Lower leg skin (tissue), 4 donors: ENCODE measurements around the gene NECTIN1. TPM values are rescaled to one million over a fixed set of nuclear protein-coding genes. Genes with fewer than 3 reads are reported as not detected.

Experiments used
- DNase-seq, 2 donors: peaks; one replicate each; pipeline ENCODE4 v3.0.0-alpha.2; 2019; ENCODE audit warnings: low spot score in 2 of 2
- H3K4me3 ChIP-seq: fragments of 200-600 bp; sonication (generic); 2 replicates; pipeline ENCODE4 v1.5.1; 2017; ENCODE audit warnings: mild to moderate bottlenecking, low read depth; ENCODE audit not compliant: poor library complexity, severe bottlenecking
- POLR2A ChIP-seq, 2 donors: fragments of 450-650 bp; IDR thresholded peaks; one replicate each; pipeline ENCODE4 v1.6.1; 2016 to 2017; ENCODE audit warnings: antibody characterized with exemption in 2 of 2, mild to moderate bottlenecking in 1 of 2, moderate library complexity in 1 of 2
- WGBS, 2 donors: methylation state at CpG; one replicate each; pipeline ENCODE4 v1.1.5; 2018; 5-methylcytosine and 5-hydroxymethylcytosine counted together
- intact Hi-C: fragments of 100-400 bp; cut with DNase I; formaldehyde crosslinking; loops from one replicate; pipeline ENCODE4 v1.15.0; 2023; ENCODE audit warnings: low total_unique reads
- total RNA-seq, 4 donors: library from RNA; depleted of rRNA; stranded (reverse); fragments of >200 nt; gene quantifications; one replicate each; pipeline ENCODE4 v1.1.0, GENCODE V29; 2016
- TF ChIP-seq, protein P1 (sequence below), 3 donors: fragments of 450-650 bp; IDR thresholded peaks; one replicate each; pipeline ENCODE4 v1.5.1; 2016; ENCODE audit warnings: antibody characterized with exemption in 3 of 3, mild to moderate bottlenecking in 3 of 3, moderate library complexity in 2 of 3

Gene NECTIN1
- total RNA-seq, 4 donors from 2014 or later: 111 to 142 (median 130) TPM

DNA sequence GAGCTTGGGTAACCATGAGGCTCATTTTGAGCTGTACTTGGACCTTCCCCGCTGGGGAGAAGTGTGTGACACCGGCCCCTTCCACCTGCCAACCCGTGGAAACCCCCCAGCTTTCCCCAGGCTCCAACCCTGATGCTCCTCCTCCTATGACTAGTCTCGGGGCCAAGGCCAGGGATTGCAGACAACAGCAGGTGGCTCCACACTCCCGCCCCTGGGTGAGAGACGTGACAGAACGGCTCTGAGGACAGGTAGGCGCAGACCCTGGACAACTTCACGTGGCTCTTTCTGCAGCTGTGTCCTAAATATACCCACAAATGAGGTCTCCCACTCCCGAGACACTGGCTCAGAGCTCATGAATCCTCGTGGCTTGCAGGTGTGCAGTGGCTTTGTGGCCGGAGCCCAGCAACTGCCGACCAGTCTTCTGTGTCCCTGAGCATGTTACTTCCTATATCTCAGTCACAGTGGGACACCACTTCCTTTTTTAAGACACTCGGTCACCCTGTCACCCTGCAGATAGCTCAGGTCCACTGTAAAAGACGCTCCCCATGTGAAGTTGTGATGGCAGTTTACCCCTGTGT is 55.2 kb downstream of the NECTIN1 start:
- intact Hi-C loops: no loop called here
- no peak for DNase-seq
- WGBS, 2 donors: 48 to 56% methylated on average over 13 to 15 of the region's 15 CpGs
- TF ChIP-seq, protein P1, sequence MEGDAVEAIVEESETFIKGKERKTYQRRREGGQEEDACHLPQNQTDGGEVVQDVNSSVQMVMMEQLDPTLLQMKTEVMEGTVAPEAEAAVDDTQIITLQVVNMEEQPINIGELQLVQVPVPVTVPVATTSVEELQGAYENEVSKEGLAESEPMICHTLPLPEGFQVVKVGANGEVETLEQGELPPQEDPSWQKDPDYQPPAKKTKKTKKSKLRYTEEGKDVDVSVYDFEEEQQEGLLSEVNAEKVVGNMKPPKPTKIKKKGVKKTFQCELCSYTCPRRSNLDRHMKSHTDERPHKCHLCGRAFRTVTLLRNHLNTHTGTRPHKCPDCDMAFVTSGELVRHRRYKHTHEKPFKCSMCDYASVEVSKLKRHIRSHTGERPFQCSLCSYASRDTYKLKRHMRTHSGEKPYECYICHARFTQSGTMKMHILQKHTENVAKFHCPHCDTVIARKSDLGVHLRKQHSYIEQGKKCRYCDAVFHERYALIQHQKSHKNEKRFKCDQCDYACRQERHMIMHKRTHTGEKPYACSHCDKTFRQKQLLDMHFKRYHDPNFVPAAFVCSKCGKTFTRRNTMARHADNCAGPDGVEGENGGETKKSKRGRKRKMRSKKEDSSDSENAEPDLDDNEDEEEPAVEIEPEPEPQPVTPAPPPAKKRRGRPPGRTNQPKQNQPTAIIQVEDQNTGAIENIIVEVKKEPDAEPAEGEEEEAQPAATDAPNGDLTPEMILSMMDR (IDR thresholded peaks at IDR 0.05): no peak
- TF ChIP-seq POLR2A (IDR thresholded peaks at IDR 0.05): no peak
- no peak overlapping the region for H3K4me3 ChIP-seq

DNA sequence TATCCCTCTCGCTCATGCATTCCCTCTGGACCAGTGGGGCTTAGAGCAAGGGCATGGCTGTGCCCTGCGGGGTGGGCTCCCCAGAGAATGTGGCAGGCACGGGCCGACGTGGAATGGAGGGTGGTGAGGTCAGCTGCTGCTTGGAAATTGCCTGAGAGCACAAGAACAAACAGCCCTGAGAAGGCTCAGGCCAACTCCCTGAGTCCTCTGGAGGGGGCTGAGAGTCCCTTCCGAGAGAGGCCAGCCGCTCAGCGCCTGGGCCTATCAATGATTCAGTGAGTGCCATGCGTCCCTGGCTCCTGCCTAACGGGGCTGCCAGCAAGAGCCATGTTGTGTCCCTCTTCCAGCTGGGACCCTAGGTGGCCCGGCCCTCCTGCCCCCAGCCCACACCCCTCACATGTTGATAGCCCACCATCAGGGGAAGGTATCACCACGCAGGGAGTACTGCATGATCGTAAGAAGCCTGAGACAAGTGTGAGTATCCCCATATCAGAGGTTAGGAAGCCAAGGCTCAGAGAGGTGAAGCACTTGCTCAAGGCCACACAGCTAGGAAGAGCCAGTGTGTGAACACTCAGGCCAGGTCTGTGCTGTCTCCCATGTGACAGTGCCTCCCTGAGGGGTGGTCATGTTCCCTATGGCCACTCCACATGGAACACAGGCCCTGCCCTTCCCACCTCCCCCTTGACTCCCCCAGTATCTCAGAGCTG is 55.8 kb downstream of the NECTIN1 start:
- no peak overlapping the region for H3K4me3 ChIP-seq
- no peak for TF ChIP-seq POLR2A (IDR thresholded peaks at IDR 0.05)
- TF ChIP-seq, protein P1 (IDR thresholded peaks at IDR 0.05): no peak
- DNase-seq: no peak
- 74 to 77% methylated on average over 11 to 12 of the region's 13 CpGs for WGBS, 2 donors
- intact Hi-C loops: no loop called here

- TF ChIP-seq POLR2A (IDR thresholded peaks at IDR 0.05): no peak
- TF ChIP-seq, protein P1 (IDR thresholded peaks at IDR 0.05): no peak
- no peak for DNase-seq
- H3K4me3 ChIP-seq: no peak overlapping the region
- intact Hi-C loops: no loop called here
- WGBS, 2 donors: 60 to 79% methylated on average over 7 of the region's 7 CpGs
Observed at GRCh38 chr11:119672597-119672996, 56.4 kb downstream of the NECTIN1 start.

DNA sequence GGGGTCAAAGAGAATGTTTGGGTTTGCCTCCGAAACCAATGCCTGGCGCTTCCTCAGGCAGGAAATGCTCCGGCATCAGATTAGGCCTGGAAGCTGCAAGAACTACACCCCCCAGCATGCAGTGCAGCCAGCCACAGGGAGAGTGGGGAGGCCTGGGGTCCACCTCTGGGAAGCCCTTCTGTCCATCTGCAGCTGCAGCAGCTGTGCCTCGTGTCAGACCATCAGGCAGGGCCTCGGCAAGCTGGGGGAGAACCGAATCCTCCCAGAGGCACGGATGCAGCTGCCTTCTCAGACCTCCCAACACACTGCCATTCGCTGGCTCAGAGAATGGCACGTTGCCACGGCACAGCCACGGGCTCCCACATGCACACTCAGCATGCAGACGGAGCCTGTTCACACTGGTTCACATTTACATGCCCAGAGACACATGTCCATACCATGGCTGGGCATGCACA is 57.4 kb downstream of the NECTIN1 start:
- intact Hi-C loops: no loop called here
- no peak overlapping the region for H3K4me3 ChIP-seq
- WGBS, 2 donors: 28 to 29% methylated on average over 5 to 9 of the region's 12 CpGs
- DNase-seq: no peak
- TF ChIP-seq, protein P1 (IDR thresholded peaks at IDR 0.05): no peak
- TF ChIP-seq POLR2A (IDR thresholded peaks at IDR 0.05): no peak

GRCh38 chr11:119671051-119671450 is 57.9 kb downstream of the NECTIN1 start:
- WGBS, 2 donors: 66 to 68% methylated on average over 4 to 5 of the region's 5 CpGs
- intact Hi-C loops: no loop called here
- H3K4me3 ChIP-seq: no peak overlapping the region
- TF ChIP-seq, protein P1 (IDR thresholded peaks at IDR 0.05): no peak
- DNase-seq: no peak
